GM21381 (cell line): ENCODE data around the gene LRRC61.

Experiments
- ATAC-seq: cut with Tn5 transposase; IDR thresholded peaks from one replicate; pipeline ENCODE4 v1.9.1; 2021; ENCODE audit warnings: mild to moderate bottlenecking, moderate library complexity; ENCODE audit not compliant: unreplicated experiment

LRRC61 gene

DNA sequence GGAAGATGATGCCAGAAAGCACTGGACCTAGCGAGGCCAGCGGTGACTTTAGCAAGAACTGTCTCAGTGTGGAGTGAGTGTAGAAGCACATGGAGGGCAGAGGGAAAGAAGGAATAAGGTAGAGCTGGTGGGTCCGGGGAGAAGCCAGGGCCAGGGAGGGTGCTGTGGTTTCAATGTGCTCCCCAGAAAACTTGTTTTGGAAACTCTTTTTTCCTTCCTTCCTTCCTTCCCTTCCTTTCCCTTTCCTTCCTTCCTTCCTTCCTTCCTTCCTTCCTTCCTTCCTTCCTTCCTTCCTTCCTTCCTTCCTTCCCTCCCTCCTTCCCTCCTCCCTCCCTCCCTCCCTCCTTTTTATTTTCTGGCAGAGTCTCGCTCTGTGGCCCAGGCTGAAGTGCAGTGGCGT, 23.8 kb downstream of the LRRC61 start:
- no peak for ATAC-seq

DNA sequence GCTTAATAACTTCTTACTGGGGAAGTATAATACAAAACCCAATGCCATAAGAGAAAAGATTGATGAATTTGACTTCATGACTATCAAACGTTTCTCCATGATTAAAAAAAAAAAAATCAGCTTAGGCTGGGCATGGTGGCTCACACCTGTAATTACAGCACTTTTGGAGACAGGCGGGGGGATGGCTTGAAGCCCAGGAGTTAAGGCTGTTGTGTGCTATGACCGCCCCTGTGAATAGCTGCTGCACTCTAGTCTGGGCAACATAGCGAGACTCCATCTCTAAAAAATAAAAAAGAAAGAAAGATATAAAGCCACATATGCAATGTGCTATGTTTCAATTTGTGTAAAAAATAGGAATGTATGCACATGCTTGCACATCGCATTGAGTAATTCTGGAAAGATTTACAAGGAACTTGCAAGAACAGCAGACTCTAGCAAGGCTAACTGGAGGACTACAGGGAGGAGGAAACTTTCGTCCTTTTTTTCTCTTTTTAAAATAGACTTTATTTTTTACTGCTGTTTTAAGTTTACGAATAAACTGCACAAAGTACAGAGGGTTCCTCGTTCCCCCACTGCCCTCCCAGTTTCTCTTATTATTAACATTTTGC, 28.5 kb downstream of the LRRC61 start:
- no peak for ATAC-seq

DNA sequence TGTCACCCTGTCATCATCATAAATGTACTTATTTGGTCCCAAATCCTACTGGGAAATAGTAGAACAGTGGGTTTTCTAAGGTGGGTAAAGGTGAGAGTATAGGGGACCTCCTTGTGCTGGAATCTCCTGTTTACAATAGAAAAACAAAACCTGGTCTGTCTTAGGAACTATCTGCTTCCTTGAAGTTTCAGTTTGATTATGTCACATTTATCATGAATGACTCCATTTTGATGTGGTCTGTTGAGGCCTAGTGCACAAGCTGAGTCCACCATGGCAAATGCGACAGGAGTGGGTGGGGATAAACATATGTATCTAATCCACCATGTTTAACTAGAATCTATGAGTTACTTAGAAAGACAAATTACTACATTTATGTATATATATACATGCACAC, 32.5 kb downstream of the LRRC61 start:
- ATAC-seq = no peak

DNA sequence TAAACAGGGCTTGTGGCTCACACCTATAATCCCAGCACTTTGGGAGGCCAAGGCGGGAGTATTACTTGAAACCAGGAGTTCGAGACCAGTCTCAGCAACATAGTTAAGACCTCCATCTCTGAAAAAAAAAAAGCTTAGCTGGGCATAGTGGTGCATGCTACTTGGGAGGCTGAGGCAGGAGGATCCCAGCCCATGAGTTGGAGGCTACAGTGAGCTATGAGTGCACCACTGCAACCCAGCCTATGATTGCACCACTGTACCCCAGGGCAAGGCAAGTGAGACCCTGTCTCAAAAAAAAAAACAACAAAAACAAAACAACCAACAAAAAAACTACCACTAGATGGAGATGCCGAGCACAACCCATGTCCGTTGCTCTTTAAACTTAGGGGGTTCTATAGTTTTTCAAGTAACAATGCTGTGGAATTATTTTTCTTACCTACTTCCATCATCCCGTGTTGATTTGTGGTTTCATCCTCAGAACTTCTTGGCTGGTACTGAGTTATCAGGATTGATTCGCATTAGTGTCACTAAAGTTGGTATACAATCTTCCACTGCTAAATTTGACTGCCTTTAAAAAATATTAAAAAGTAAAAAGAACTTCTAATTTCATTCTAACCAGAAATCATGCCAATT, 33.2 kb downstream of the LRRC61 start:
- no peak for ATAC-seq

DNA sequence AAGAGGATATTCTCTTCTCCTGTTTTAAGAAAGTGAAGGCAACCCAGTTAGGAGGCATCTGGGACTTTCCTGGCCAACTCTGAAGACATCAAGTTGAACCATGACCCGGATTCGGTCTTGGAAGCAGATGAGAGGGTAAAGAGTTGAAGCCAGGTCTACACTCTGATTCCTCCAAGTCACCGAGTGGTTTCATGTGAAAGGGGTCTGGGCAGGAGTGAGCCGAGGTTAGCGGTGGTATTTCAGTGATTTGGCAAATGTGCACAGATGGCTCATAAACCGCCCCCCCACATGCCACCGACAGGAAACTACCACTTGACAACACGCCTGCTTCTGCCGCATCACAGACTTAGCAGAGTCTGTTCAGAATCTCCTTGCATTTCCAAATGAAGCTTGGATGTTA, 34.1 kb downstream of the LRRC61 start:
- no peak for ATAC-seq

DNA sequence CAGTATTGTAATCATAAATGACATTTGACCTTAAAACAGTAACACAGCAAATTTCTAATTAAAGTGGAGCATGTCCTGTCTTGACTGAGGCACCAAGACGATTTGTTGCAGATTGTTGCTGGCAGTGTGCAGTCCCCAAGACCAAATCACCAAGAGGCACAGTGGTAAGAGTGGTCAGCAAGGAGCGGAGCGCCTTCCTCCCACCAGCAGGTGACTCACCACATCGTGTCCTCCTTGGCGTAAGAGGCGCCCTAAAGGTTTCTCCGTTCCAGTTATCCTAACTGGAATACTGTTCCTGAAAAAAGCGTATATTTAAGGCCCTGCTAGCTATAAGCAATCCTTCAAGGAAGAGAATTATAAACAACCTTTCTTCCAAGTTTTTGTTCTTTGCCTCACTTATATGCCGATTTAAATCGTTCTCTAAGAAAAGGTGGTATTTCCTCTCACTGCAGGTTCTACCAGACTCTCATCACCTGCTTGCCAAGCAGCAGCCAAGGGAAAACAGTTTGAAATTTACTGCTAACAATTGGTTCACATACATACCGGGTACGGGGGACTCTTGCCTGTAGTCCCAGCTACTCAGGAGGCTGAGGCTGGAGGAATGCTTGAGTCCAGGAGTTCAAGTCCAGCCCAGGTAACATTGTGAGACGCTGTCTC, 34.7 kb downstream of the LRRC61 start:
- ATAC-seq = no peak

DNA sequence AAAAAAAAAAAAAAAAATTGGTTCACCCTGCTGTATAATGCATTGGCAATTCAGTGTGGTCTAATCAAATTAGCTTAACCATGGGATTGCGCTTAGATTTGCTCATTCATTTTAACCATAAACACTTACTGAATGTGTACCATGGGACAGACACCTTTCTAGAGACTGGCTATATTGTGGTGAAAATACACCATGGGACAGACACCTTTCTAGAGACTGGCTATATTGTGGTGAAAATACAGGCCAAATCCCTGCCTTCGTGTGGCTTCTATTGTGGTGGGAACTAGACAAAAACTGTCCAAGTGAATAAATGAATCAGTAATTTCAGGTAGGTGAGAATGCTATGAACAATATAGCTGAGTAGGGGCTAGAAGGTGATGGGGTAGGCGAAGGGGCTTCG, 35.3 kb downstream of the LRRC61 start:
- ATAC-seq = no peak

DNA sequence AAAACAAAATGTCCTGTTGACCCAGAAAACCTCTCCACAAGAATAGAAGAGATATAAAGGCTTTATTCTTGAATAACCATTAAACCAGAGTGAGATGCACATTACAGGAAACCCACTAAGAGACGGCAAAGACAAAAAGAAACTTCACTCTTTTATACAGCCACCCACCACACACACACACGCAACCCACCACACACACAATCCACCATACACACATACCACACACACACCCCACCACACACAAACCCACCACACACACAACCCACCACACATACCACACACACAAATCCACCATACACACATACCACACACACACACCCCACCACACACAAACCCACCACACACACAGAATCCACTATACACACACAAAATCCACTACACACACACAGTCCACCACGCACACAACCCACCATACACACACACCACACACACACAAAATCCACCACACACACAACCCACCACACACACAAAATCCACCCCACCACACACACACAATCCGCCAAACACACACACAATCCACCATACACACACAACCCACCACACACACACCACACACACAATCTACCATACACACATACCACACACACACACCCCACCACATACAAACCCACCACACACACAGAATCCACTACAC, 36.0 kb downstream of the LRRC61 start:
- ATAC-seq = no peak

DNA sequence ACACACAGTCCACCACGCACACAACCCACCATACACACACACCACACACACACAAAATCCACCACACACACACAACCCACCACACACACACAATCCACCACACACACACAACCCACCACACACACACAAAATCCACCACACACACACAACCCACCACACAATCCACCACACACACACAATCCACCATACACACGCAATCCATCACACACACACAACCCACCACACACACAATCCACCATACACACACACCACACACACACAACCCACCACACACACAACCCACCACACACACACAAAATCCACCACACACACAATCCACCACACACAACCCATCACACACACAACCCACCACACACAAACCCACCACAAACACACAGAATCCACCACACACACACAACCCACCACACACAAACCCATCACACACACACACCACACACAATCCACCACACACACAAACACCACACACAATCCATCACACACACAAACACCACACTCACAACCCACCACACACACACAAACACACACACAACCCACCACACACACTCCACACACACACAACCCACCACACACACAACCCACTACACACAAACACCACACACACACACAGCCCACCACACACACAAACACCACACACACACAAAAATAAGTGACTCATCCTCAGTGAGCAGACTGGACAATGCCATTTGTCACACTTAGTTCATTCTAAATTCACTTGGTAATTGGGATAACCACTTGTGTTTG, 36.6 kb downstream of the LRRC61 start:
- ATAC-seq = no peak

DNA sequence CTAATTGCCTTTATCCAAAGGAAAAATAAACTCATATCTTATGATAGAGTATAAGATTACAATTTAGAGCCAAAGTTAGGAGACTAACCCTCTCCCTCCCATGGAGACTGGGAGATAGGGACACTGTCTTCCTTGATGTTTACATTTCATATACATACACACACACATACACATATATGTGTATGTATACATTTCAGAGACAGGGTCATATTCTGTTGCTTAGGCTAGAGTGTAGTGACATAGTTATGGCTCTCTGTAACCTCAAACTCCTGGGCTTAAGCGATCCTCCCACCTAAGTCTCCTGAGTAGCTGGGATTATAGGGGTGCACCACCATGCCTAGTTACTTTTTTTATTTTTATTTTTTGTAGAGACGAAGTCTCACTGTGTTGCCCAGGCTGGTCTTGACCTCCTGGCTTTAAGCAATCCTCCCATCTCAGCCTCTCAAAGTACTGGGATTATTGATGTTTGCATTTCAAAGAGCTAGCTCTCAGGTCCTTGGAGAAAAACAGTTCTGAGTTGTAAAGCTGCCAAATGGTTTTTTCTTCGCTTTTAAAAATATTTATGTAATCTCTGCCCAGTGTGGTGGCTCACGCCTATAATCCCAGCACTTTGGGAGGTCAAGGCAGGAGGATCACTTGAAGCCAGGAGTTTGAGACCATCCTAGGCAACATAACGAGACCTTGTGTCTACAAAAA, 37.4 kb downstream of the LRRC61 start:
- no peak for ATAC-seq

DNA sequence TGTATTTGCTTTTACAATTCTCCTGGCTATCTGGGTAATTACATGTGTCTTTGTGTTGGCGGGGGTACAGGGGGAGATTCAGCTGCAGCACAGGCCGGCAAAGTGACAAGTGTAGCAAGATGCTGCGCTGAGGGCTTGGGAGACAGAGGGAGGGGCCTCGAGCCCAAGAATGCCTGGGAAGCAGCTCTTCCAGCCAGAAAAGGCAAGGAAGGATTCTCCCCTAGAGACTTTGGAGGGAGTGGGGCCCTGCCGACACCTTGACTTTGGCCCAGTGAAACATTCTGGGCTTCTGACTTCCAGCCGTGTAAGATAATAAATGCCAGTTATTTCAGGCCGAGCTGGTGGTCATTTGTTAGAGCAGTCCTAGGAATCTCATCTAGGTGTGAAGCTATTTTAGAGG, 38.2 kb downstream of the LRRC61 start:
- no peak for ATAC-seq

DNA sequence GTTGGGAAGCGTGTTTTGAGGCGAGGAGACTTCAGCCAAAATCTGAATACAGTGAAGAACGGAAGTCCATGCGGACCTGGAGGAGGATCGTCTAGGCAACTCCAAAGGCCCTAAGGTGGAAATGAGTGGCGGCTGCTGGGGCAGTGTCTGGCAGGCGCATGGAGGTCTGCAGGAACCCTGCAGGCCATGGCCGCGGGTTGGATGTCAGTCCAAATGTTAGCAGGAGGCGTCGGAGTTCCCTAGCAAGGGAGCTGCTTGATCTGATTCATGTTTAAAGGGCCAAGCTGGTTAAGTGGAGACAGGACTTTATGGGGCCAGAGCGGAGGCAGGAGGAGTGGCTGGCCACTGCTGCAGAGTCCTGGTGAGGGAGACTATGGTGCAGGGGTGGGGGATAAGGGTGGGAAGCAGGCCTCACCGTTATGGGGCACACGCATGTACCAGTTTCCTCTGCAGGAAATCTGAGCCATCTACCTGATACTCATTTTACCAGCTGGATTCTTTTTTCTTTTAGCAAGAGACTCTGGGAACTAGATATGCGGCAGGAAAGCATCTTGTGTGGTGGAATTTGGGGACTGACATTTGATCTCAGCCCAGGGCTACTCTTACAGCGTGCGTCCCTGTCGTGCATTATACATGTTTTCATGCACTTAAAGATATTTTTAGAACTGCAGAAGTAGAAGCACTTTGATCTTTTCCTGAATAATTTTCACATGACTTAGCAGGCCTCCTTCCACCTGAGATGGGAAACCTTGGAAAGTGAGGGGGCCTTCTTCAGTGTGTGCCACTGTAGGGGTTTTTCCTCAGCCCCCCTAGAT, 38.9 kb downstream of the LRRC61 start:
- no peak for ATAC-seq

DNA sequence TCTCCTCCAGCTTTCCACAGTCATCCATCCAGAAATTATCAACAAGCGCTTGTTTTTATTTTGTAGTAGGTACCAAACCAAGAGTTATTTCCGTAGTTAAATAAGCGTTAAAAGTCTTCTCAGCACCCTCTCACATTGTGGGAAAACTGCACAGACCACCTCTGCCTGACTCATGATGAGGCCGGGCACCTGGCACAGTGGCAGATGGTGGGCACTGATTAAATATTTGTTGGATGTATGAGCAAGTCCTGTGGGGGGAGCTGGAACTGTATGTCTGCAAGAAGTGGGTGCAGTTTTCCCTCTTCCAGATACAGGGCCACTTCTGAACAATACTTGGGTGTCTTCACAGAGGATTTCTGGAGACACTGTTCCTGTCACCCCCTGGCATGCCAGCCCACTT, 40.2 kb downstream of the LRRC61 start:
- no peak for ATAC-seq

DNA sequence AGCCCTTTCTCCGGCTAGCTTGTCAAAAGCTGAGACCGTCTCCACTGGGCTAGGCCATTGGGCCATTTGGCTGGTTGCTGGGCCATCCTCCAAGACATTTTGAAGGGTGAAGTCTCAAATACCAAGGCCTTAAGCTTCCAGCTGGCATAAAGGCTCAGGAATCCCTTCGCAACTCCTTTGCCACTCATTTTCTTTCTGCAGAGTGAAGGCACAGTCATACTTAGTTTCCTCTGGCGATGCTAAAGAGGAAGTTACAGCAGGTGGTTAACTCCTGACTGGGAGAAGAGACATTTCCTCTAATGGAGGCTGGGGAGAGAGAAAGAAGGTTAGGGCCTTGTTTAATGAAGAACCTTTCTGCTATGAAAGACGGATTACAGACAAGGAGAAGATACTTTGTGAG, 40.7 kb downstream of the LRRC61 start:
- ATAC-seq = no peak

DNA sequence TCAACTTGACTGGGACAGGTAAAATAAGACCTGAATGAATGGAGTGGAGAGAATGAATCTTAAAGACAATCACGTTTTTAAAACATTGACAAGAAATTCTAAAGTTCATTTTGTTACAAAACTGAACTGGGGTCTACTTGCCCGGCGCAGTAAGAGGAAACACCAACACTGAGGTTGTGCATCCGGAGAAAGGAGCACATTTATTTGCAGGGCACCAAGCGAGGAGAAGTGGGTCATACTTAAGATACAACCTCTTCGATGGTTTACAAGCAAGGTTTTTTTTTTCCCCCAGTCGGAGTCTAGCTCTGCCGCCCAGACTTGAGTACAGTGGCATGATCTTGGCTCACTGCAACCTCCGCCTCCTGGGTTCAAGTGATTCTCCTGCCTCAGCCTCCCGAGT, 42.0 kb downstream of the LRRC61 start:
- ATAC-seq = no peak

DNA sequence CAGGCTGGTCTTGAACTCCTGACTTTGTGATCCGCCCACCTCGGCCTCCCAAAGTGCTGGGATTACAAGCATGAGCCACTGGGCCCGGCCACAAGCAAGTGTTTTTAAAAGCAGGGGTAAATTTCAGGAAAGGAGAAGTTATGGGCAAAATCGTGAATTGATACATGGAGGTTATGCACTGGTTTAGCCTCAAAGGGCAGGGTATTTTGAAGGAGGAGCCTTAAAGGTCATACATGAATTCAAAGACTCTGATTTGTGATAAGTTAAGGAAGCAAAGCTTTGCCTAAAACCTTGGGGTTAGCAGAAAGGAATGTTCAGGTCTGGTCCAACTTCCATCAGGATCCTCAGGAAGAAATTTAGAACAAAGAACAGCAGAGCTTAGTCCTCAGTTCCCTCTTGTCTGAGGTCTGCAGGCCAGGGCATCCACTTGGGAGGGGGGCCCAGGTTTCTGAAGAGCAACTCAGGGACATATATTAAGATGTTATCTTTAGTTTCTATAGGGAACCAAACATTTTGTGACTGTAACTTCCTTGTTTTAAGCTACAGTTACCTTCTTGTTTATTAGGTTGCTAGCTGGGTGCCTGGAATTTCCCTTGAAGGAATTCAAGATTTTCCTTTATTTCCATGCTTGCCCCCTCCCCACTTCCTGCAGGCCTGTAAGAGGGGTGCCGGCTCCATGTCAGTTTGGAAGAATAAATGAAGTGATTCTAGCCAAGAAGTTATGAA, 42.7 kb downstream of the LRRC61 start:
- ATAC-seq = no peak

DNA sequence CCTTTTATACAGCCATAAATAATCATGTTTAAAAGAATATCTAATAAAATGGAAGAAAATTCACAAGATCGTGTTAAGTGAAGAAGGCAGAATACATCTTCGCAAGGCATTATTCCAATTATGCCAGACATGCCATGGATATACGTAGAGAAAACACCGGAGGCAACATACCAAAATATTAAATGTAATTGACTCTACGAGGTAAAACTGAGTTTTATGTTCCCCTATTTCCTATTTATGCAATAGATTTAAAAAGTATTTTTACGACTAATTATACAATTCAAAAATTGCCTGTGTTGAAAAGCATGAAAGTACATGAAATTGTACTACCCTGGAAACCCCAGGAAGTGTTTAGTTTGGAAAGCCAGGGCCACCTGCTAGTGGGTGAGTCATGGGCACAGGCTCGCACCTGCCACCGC, 44.5 kb downstream of the LRRC61 start:
- ATAC-seq = peak; percentile 44

DNA sequence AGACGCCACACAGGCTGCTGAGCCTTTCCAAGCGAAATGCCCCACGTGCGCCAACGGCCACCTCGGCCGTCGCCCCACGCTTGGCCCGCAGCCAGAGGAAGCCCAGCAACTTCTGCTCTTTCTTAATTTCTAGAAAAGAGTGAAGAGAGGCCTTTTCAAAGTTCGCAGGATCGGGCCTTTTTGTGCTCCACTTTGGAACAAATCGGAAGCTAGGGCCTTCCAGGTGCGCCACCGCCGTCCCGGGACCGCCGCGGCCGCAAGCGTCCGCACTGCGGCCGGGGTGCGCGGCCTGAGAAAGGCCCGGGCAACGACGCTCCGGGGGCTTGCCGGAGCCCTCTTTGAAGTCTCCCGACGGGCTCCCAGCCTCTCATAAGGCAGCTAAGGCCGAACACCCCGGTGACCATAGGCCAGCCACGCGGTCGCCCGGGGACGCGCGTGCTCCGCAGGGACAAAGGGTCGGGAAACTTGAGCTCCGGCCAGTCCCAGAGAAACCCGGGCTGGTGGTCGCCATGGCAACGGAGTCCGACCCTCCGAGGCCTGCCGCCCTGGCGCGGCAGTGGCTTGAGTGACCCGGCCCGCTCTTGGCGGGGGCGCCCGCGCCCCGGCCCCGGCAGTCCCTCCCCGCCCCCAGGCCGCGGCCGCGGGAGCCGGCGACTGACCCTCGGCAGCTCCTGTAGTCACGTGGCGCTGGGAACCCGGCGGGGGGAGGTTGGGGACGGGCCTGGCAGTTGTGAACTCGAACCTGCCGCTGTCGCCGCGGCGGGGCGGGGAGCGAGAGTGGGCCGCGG, 45.1 kb downstream of the LRRC61 start, which contains the start of gene REPIN1:
REPIN1 (plus strand) TSS at position 727 of the 788 bp plus-strand sequence. CDS start 890 bp downstream, outside the sequence.
- peak; percentile 49 for ATAC-seq
